Measurements from ENCODE around the gene DUS2.

DUS2 gene

GRCh38 chr16:68128577-68129305, 105.7 kb downstream of the DUS2 start:
- no peak for DNase-seq (ENCODE audit: low read depth)
